ENCODE data around the gene MFAP2.
"Not testable (repeated sequence)": the region's sequence is repeated elsewhere in the genome, so short reads cannot be mapped to it uniquely, and the experiment has no call there.

The MFAP2 gene

DNA sequence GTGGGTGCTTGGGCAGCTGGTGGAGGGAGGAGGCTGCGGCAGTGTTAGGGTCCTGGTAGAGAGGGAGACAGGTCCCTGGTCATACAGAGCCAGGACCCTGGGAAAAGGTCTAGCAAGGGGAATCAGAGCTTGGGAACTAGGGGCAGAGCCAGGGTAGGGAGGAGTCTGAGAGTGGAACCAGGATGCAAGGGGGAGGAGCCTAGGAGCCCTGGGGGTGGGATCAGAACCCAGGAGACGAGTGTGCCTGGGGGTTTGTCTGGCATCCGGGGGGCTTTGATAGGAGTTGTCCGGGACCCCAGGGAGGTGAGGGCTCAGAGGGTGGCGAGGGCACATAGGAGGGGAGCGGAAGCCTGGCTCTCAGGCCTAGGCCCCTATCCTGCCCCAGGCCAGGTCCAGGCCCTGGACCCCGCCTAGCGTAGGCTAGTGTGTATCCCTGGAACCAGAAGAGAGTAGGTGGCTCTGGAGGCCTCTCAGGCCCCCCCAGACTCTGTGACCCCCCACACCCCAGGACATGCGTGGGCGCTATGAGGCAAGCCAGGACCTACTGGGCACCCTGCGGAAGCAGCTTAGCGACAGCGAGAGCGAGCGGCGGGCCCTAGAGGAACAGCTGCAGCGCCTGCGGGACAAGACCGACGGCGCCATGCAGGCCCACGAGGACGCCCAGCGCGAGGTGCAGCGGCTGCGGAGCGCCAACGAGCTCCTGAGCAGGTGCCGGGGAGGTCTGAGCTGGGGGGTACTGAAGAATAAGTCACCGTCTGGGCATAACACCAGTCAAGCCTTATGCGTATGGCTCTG, 40.8 kb downstream of the MFAP2 start:
- not testable (repeated sequence) for H3K4me1 ChIP-seq (ENCODE audit: insufficient read depth, low read length); H3K27me3 ChIP-seq (ENCODE audit: insufficient read depth, low read length)
- peaks cover 18% of the 10 kb centered on the region for H3K36me3 ChIP-seq (ENCODE audit: insufficient read depth, low read length)

DNA sequence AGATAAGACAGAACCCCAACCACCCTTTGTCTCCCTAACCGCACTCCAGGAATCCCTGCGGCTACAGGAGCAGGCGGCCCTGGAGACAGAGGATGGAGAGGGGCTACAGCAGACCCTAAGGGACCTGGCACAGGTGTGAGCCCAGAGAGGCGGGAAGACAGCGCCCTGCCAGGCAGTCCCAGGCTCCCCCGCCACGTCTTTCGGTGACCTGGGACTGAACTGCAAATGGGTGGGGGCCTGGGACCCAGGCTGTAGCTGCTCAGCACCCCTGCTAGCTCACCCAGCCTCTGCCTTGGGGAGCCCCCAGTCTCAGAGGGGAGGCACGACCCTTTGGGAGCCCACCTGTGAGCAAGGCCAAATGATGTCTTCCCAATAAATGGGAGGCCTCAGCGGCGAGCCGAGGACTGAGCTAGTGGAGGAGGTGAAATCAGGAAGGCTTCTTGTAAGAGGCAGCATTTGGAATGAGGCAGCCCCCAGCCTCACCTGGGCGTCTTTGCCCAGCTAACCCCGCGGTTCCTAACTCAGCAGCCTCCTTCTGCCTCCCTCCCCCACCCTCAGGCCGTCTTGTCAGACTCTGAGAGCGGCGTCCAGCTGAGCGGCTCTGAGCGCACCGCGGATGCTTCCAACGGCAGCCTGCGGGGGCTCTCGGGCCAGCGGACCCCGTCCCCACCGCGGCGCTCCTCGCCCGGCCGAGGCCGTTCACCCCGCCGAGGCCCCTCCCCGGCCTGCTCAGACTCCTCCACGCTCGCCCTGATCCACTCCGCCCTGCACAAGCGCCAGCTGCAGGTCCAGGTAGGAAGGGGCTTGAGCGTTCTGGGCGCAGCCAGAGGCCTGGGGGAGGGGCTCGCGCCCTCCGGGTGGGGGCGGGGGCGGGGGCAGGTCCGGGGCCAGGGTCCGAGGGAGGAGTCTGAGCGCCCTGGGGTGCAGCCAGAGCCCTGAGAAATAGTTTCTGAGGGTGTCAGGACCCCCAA, 41.8 kb downstream of the MFAP2 start:
- Histone ChIP-seq H3K4me3 (ENCODE audit: low read length) (no peak overlapping the region), H3K27me3 (ENCODE audit: insufficient read depth, low read length) (no peaks in the 10 kb centered on the region), H3K9me3 (ENCODE audit: low read length) (no peaks in the 10 kb centered on the region), H3K36me3 (ENCODE audit: insufficient read depth, low read length) (peaks cover 17% of the 10 kb centered on the region), H2AFZ (ENCODE audit: low read depth, low read length) (no peak overlapping the region), H3K4me1 (ENCODE audit: insufficient read depth, low read length) (no peaks in the 10 kb centered on the region)

More for the DNA sequence above, 40.8 kb downstream of the MFAP2 start:
- H2AFZ ChIP-seq (ENCODE audit: low read depth, low read length); H3K4me3 ChIP-seq (ENCODE audit: low read length); H3K9me3 ChIP-seq (ENCODE audit: low read length): not testable (repeated sequence)

DNA sequence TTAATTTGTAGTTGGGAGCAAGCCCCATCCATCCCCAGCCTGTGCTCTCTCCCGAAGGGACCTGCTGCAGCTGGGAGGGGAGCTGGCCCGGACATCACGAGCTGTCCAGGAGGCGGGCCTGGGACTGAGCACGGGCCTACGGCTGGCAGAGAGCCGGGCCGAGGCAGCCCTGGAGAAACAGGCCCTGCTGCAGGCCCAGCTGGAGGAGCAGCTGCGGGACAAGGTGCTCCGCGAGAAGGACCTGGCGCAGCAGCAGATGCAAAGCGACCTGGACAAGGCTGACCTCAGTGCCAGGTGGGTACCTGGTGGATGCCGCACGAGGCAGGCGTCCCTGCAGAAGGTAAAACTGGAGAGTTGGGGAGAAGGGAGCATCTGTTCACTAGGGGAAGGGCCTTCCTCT, 43.8 kb downstream of the MFAP2 start:
- H3K36me3 ChIP-seq (ENCODE audit: insufficient read depth, low read length): peaks cover 21% of the 10 kb centered on the region
- H3K27me3 ChIP-seq (ENCODE audit: insufficient read depth, low read length); H3K4me1 ChIP-seq (ENCODE audit: insufficient read depth, low read length); H3K4me3 ChIP-seq (ENCODE audit: low read length); H3K9me3 ChIP-seq (ENCODE audit: low read length); H2AFZ ChIP-seq (ENCODE audit: low read depth, low read length): not testable (repeated sequence)

DNA sequence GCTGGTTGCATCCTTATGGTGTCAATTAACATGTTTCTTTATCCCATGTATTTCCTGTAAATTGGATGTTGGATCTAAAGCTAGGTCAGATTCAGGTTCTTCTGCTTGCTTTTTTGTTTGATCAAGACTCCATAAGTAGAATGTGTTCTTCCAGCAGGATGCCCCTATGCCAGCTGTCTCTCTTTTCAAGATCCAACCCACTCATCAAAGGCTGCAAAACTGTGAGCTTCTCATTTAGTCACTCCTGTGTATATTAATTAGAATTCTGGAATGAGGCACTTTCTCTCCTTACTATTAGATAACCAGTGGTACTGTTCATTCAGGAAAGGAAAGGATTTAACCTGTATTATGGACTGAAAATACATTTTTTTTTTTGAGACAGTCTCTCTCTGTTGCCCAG, 46.5 kb downstream of the MFAP2 start:
- Histone ChIP-seq H3K4me1 (ENCODE audit: insufficient read depth, low read length) (peaks cover 10% of the 10 kb centered on the region), H3K36me3 (ENCODE audit: insufficient read depth, low read length) (peaks cover 21% of the 10 kb centered on the region)
- not testable (repeated sequence) for H3K27me3 ChIP-seq (ENCODE audit: insufficient read depth, low read length); H3K4me3 ChIP-seq (ENCODE audit: low read length); H3K9me3 ChIP-seq (ENCODE audit: low read length); H2AFZ ChIP-seq (ENCODE audit: low read depth, low read length)

DNA sequence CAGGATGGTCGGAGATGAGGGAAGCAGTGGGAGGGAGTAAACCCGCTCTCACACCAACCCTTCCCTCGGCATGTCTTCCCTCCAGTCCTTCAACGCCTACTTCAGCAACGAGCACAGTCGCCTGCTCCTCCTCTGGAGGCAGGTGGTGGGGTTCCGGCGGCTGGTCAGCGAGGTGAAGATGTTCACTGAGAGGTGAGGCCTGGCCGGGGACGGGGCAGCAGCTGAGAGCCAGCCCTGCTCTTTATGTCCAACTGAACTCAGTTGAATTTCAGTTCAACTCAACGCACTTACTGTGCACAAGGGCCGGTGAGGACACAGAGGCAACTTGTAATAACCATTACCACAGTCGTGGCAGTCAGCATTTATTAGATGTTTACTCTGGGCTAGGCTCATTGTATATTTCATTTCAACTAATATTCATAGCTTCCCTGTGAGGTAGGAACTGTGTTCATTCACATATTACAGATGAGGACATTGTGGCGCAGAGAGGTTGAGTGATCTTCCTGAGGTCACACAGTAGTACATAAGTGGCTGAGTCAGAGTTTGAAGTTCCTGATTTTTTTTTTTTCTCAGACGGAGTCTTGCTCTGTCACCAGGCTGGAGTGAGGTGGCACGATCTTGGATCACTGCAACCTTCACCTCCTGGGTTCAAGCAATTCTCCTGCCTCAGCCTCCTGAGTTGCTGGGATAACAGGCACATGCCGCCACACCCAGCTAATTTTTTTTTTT, 49.0 kb downstream of the MFAP2 start:
- not testable (repeated sequence) for H2AFZ ChIP-seq (ENCODE audit: low read depth, low read length); H3K27me3 ChIP-seq (ENCODE audit: insufficient read depth, low read length); H3K36me3 ChIP-seq (ENCODE audit: insufficient read depth, low read length); H3K9me3 ChIP-seq (ENCODE audit: low read length); H3K4me3 ChIP-seq (ENCODE audit: low read length)
- H3K4me1 ChIP-seq (ENCODE audit: insufficient read depth, low read length): peaks cover 30% of the 10 kb centered on the region

DNA sequence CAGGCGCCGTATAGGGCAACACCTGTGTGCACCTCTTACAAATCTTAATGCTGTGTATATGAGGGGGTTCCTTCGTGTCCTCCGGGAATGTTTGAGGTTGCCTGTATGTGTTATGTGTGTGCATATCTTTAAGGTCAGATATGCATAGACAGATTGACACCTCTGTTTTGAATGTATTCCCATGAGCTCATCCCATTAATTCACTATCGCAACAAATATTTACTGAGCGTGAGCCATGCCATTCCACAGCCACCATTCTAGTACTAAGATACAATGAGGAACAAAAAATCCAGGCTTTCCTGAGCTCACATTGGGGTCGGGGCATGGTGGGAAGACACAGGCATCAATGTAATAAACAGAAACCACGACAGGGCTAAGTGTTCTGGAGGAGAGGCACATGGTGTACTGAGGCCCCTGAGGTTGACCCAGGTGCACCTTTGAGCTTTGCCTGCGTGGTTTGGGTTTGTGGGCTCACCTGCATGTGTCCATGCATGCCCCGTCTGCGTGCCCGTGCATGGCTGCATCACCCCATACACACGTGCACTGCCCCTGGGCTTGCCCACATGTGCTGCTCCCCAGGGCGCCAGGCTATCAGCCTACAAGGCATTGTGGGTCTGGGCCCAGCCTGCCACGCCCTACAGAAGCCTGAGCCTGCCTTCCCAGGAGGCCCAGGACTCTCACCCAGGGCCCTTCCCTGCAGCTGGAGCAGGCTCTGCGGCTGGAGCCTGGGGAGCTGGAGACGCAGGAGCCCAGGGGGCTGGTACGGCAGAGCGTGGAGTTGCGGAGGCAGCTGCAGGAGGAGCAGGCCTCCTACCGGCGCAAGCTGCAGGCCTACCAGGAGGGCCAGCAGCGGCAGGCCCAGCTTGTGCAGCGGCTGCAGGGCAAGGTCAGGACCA, 51.0 kb downstream of the MFAP2 start:
- peaks cover 40% of the 10 kb centered on the region for H3K4me1 ChIP-seq (ENCODE audit: insufficient read depth, low read length)
- not testable (repeated sequence) for H3K27me3 ChIP-seq (ENCODE audit: insufficient read depth, low read length); H2AFZ ChIP-seq (ENCODE audit: low read depth, low read length); H3K4me3 ChIP-seq (ENCODE audit: low read length); H3K36me3 ChIP-seq (ENCODE audit: insufficient read depth, low read length); H3K9me3 ChIP-seq (ENCODE audit: low read length)

DNA sequence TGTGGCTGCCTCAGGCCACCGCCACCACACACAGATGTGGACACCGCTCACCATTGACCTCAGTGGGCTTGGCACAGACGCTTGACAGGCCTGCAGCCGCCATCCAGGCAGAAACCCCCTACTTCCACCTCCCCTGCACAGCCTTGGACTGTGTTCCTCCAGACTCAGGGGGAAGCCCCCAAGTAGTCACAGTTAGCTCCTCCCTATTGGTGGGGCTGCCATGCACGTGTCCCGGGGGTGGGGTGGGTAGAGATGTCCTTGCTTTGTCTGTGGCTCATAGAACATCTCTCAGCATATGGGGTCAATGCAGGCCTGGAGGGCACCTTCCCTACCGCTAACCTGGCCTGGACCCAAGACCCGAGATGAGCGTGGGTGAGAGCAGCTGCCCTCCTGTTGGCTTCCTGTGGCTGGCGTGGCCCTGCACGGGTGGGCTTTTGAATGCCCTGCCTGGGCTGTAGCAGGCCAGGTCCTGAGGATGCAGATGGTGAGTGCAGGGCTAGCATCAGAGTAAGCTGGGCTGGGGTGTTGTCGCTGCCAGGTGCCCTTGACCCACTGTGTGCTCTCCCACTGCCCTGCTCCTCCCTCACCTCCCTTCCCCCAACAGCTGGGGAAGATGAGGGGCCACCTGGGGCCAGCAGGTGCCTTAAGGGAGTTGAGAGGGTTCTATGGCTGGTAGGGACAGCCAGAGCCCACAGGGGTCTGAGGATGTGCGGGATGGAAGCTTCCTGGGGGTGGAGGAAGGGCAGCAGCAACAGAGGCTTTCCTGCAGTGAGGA, 52.5 kb downstream of the MFAP2 start:
- no peak overlapping the region for H2AFZ ChIP-seq (ENCODE audit: low read depth, low read length)
- peaks cover 8% of the 10 kb centered on the region for H3K36me3 ChIP-seq (ENCODE audit: insufficient read depth, low read length)
- H3K4me1 ChIP-seq (ENCODE audit: insufficient read depth, low read length): peaks cover 40% of the 10 kb centered on the region
- H3K27me3 ChIP-seq (ENCODE audit: insufficient read depth, low read length): no peaks in the 10 kb centered on the region
- no peak overlapping the region for H3K4me3 ChIP-seq (ENCODE audit: low read length)
- no peaks in the 10 kb centered on the region for H3K9me3 ChIP-seq (ENCODE audit: low read length)

DNA sequence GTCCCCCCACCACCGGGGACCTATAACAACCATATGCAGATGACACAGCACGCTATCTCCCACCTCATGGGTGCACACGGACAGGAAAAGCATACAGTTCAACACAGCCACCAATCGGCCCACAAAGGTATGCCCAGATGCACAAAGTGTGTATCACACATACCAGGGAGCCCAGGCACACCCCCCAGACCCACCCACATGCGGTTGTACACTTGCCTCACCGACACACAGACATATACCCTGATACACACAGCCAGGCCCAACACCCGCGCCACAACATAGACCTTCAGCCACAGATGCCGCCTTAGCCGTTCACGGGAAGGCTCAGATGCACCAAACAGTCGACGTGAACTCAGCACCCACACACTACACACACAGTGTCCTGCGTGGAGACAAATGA, 53.2 kb downstream of the MFAP2 start:
- H3K4me3 ChIP-seq (ENCODE audit: low read length): no peak overlapping the region
- H3K27me3 ChIP-seq (ENCODE audit: insufficient read depth, low read length): no peaks in the 10 kb centered on the region
- H3K36me3 ChIP-seq (ENCODE audit: insufficient read depth, low read length): peaks cover 3% of the 10 kb centered on the region
- no peaks in the 10 kb centered on the region for H3K9me3 ChIP-seq (ENCODE audit: low read length)
- H2AFZ ChIP-seq (ENCODE audit: low read depth, low read length): no peak overlapping the region
- H3K4me1 ChIP-seq (ENCODE audit: insufficient read depth, low read length): peaks cover 41% of the 10 kb centered on the region

DNA sequence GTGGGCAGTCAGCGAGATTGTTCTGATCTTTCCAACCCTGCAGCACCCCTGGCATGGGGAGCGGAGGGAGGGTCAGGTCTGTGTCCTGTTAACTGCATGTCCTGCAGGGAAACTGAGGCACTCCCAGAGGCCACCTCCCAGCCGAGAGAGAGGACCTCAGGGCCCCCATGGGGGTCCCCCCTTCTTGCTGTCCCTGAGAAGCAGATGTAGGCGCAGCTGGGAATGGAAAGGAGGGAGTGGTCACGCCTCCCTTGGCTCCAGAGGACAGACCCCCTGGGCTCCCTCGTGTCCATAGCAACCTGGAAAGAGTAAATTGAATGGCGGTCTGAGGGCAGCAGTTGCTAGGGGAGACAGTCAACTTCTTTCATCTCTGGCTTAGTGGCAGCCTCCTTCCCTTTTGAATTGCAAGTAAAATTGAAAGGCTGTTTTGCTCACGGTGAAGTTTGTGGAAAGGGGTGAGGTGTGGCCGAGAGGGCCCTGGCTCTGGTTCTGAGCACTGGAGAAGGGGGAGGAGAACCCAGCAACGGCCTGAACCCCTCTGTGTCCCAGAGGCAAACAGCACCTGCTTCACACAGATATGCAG, 53.8 kb downstream of the MFAP2 start:
- no peak overlapping the region for H3K4me3 ChIP-seq (ENCODE audit: low read length)
- peaks cover 48% of the 10 kb centered on the region for H3K4me1 ChIP-seq (ENCODE audit: insufficient read depth, low read length)
- H3K27me3 ChIP-seq (ENCODE audit: insufficient read depth, low read length): no peaks in the 10 kb centered on the region

DNA sequence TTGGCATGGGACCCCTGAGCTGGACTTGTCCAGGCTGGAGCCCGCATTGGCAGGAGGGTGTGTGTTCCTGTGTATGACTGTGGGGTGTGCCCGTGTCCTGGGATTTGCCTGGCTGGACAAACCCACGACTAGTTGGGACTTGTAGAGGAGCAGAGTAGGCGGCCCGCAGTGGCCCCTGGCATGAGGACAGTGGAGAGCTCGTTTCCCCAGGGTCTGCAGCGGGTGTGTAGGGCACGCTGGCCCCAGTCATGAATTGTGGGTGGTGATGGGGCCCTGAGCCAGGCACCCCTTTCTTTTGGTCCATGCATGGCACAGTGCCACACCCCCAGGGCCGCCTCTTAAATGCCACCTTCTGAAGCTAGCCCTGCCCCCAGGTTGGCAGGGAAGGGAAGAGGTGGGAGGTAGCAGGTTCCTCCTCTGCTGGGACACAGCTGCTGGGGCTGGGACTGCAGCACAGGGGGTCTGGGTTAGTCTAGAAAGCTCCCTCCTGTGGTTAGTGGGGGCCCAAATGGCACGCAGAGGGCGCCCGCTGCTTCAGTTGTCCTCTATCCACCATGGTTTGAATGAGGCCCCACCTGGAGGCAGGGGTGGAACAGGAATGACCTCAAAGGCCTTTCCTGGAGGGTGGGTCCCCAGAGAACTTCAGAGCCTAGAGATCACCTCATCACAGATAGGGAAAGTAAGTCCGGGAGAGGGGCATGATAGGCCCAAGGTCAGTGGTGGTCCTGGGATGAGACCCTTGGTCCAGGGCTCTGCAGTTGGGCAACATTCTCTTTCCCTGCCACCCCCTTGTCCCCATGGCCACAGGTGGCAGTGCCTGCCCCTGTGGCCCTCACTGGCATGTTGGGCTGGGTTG, 54.6 kb downstream of the MFAP2 start:
- Histone ChIP-seq H3K4me3 (ENCODE audit: low read length) (no peak overlapping the region), H3K9me3 (ENCODE audit: low read length) (no peaks in the 10 kb centered on the region), H3K4me1 (ENCODE audit: insufficient read depth, low read length) (peaks cover 52% of the 10 kb centered on the region), H3K27me3 (ENCODE audit: insufficient read depth, low read length) (no peaks in the 10 kb centered on the region), H2AFZ (ENCODE audit: low read depth, low read length) (no peak overlapping the region), H3K36me3 (ENCODE audit: insufficient read depth, low read length) (no peaks in the 10 kb centered on the region)

More for the DNA sequence above, 53.8 kb downstream of the MFAP2 start:
- no peaks in the 10 kb centered on the region for H3K9me3 ChIP-seq (ENCODE audit: low read length)
- no peak overlapping the region for H2AFZ ChIP-seq (ENCODE audit: low read depth, low read length)
- peaks cover 3% of the 10 kb centered on the region for H3K36me3 ChIP-seq (ENCODE audit: insufficient read depth, low read length)

DNA sequence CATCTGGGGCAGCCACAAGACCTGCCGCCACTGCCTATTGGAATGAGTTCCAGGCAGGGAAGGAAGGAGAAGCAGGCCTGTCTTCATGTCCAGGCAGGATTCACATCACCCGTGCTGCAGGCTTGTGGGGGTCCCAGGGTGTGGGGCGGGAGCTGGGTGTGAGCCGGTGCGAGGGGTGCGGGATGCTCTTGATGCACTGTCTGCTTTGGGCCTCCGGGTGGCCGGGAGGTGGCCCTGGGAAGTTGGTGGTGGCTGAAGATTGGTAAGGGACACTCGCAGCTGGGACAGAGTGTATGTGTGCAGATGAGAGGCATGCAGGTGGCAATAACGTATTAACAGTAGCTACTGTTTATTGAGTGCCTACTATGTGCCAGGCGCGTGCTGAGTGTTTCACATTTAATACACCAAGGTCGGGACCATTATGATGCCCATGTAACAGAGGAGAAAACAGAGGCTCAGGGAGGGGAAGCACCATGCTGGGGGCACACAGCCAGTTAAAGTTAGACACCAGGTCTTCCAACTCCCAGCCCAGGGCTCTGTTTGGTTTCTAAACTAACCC, 55.4 kb downstream of the MFAP2 start:
- Histone ChIP-seq H3K4me3 (ENCODE audit: low read length) (no peak overlapping the region), H3K4me1 (ENCODE audit: insufficient read depth, low read length) (peaks cover 52% of the 10 kb centered on the region), H3K9me3 (ENCODE audit: low read length) (no peaks in the 10 kb centered on the region), H2AFZ (ENCODE audit: low read depth, low read length) (no peak overlapping the region), H3K36me3 (ENCODE audit: insufficient read depth, low read length) (no peaks in the 10 kb centered on the region), H3K27me3 (ENCODE audit: insufficient read depth, low read length) (no peaks in the 10 kb centered on the region)
